ENCODE measurements around the gene AKAIN1.

The AKAIN1 gene

GRCh38 chr18:5207471-5208150 lies 10.6 kb upstream of the AKAIN1 start:
- Histone ChIP-seq H3K4me2 (no peak overlapping the region), H3K9ac (no peak overlapping the region), H3K36me3 (no peaks in the 10 kb centered on the region), H3K9me3 (replicated peaks in 1 of 11) (no peaks in the 10 kb centered on the region), H3K27me3 (no peaks in the 10 kb centered on the region), H3K4me1 (peaks cover 0 to 12% (median 0%) of the 10 kb centered on the region in 10 experiments; a peak in 5 of 20 replicates), H3K4me3 (no peak overlapping the region), H3K27ac (no peak overlapping the region), H4K20me1 (no peaks in the 10 kb centered on the region)
- TF ChIP-seq Cebpa-rat (IDR thresholded peaks at IDR 0.05): no peak

DNA sequence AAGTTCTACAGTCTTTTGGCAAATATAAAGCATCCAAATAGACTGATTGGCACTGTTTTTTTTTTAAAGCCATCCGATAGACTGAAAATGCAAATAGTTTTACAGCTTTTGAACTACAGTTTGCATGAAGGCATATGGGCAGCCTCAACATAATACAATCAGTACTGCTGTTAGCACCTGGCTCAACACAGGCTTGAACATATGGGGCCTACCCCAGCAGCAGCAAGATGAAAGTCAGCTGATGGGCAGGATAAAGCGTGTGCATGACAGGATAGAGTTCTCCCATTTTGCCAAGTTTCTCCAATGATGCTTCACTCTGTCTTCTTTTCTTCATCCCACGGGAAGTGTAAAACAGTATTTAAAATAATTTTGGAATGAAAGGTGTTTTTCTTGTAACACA lies 1.3 kb upstream of the AKAIN1 start:
- no peak overlapping the region for H3K4me2 ChIP-seq
- H4K20me1 ChIP-seq: no peaks in the 10 kb centered on the region
- H3K9me3 ChIP-seq (replicated peaks in 1 of 11): peaks cover 10 to 17% (median 14%) of the 10 kb centered on the region in 11 experiments; a peak in 19 of 22 replicates
- TF ChIP-seq Cebpa-rat (IDR thresholded peaks at IDR 0.05): no peak
- H3K36me3 ChIP-seq: no peaks in the 10 kb centered on the region
- H3K4me3 ChIP-seq: no peak overlapping the region
- H3K27ac ChIP-seq: no peak overlapping the region
- no peaks in the 10 kb centered on the region for H3K27me3 ChIP-seq
- no peak overlapping the region for H3K9ac ChIP-seq
- H3K4me1 ChIP-seq: no peaks in the 10 kb centered on the region

DNA sequence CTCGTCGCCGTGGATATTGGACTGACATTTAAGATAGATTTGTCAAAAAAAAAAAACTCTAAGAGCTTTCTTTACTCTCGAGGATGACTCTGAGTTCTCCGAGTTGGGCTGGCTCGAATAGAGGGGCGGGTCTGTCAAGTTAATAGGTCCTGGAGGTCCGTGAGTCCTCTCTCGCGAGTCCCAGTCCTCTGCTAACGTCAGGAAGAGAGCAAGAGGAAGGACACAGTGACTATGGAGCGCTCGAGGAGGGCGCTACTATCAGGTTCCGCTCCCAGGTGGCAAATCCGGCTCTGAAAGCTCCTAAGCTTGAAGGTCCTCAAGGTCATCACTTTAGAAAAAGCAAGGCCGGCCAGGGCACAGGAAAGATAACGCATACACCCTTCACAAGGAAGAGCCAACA lies 404 bp upstream of the AKAIN1 start:
- Histone ChIP-seq H3K27ac (no peak overlapping the region), H3K4me1 (no peaks in the 10 kb centered on the region), H4K20me1 (no peaks in the 10 kb centered on the region), H3K9me3 (replicated peaks in 1 of 11) (peaks cover 10 to 17% (median 14%) of the 10 kb centered on the region in 11 experiments; a peak in 19 of 22 replicates), H3K27me3 (no peaks in the 10 kb centered on the region), H3K4me2 (no peak overlapping the region), H3K36me3 (no peaks in the 10 kb centered on the region), H3K4me3 (no peak overlapping the region), H3K9ac (no peak overlapping the region)
- no peak for TF ChIP-seq Cebpa-rat (IDR thresholded peaks at IDR 0.05)

DNA sequence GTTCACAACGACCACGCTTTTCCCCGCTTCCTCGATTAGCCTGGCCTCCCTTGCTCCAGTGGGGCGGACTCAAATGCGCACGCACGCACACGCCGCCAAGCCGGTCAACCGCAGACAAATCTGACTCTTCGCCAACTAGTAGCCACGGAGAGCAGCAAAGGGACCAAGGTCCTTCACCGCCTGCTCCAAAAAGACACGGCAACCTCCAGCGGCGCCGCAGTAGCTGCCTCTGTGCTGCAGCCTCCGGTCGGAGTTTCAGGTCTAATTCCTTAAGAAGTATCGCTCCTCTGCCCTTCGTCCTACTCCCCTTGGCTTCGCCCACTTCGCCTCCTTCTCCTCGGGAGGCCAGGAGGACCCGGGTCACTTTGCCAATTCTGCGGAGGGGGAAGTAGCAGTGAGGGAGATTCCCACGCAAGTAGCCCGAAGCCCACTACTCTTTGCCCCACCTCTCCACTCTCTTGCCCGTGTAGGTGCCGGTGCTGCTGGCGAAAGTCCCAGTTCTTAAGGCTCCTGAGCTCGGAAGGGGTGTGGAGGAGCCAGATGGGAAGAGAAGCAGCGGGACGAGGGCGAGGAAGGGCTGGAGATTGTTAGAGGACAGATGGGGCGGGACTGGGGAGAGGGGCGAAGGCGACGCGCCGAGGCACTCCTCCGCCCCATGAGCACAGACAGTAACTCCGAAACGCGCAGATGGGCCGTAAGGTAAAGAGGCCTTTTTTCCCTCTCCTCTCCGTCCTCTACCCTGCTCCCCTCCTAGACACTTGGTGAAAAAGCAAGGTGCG lies 615 bp downstream of the AKAIN1 start:
- Histone ChIP-seq H3K9ac (no peak overlapping the region), H3K4me2 (no peak overlapping the region), H3K9me3 (replicated peaks in 1 of 11) (peaks cover 10 to 17% (median 14%) of the 10 kb centered on the region in 11 experiments; a peak in 19 of 22 replicates), H3K27ac (no peak overlapping the region), H3K36me3 (no peaks in the 10 kb centered on the region), H3K27me3 (no peaks in the 10 kb centered on the region), H3K4me3 (no peak overlapping the region), H3K4me1 (no peaks in the 10 kb centered on the region), H4K20me1 (no peaks in the 10 kb centered on the region)
- no peak for TF ChIP-seq Cebpa-rat (IDR thresholded peaks at IDR 0.05)

DNA sequence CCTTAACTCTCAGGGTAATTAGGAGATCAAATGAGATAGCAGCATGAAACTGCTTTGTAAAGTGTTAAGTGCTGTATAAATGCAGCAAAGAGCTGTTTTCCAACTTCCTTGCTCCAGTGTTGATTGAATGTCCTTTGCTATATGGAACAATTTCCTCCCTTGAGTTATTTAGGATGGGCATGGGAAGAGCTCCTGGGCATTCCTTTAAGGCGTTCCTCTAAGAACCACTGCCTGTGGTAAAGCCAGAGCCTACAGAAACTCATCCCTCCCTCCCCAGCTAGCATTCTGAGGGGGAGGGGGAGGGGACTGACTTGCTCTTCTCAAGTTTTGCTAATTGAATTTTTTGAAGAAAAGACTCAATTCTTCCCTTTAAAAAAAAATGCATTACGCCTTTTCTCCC lies 1.4 kb downstream of the AKAIN1 start:
- no peaks in the 10 kb centered on the region for H3K4me1 ChIP-seq
- no peaks in the 10 kb centered on the region for H4K20me1 ChIP-seq
- no peak overlapping the region for H3K27ac ChIP-seq
- TF ChIP-seq Cebpa-rat (IDR thresholded peaks at IDR 0.05): no peak
- no peaks in the 10 kb centered on the region for H3K27me3 ChIP-seq
- peaks cover 10 to 17% (median 14%) of the 10 kb centered on the region in 11 experiments; a peak in 19 of 22 replicates for H3K9me3 ChIP-seq (replicated peaks in 1 of 11)
- no peaks in the 10 kb centered on the region for H3K36me3 ChIP-seq
- H3K4me2 ChIP-seq: no peak overlapping the region
- no peak overlapping the region for H3K9ac ChIP-seq
- H3K4me3 ChIP-seq: no peak overlapping the region

DNA sequence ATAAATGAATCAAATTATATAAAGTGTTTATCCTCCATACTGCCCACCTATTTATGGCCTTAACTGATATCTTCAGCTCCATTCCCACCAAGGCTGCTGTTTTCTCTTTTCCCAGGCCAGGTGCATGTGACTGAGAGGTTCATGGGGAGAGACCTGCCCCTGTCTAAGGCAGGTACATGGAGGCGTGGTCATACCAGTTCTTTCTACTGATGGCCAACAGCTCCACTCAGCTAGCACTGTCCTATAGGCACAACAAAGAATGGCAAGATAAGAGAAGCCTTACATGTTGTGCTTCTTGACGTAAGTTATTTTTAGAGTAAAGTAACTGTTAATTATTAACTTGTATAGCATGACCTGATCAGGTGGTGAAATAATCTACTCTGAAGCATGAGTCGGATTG lies 16.8 kb downstream of the AKAIN1 start:
- Histone ChIP-seq H3K4me3 (no peak overlapping the region), H3K27me3 (no peaks in the 10 kb centered on the region), H3K27ac (no peak overlapping the region), H3K4me2 (no peak overlapping the region), H3K9me3 (replicated peaks in 1 of 11) (no peaks in the 10 kb centered on the region), H3K9ac (no peak overlapping the region), H3K36me3 (no peaks in the 10 kb centered on the region), H3K4me1 (peaks cover 0 to 9% (median 6%) of the 10 kb centered on the region in 10 experiments; a peak in 14 of 20 replicates), H4K20me1 (no peaks in the 10 kb centered on the region)
- TF ChIP-seq Cebpa-rat (IDR thresholded peaks at IDR 0.05): no peak

- Histone ChIP-seq H4K20me1 (no peaks in the 10 kb centered on the region; a peak in 1 of 22 replicates), H3K27me3 (no peaks in the 10 kb centered on the region), H3K9ac (no peak overlapping the region), H3K4me2 (no peak overlapping the region), H3K9me3 (replicated peaks in 1 of 11) (0 out of 22 replicates have a peak, but pooled peaks cover 0 to 6% (median 0%) of the 10 kb centered on the region in 11 experiments), H3K4me3 (no peak overlapping the region), H3K4me1 (peaks cover 0 to 17% (median 11%) of the 10 kb centered on the region in 10 experiments; a peak in 14 of 20 replicates), H3K27ac (no peak overlapping the region), H3K36me3 (no peaks in the 10 kb centered on the region)
- TF ChIP-seq Cebpa-rat (IDR thresholded peaks at IDR 0.05): no peak
These were observed 18.5 kb downstream of the AKAIN1 start for GRCh38 chr18:5178519-5178918.

GRCh38 chr18:5175378-5175777 lies 21.7 kb downstream of the AKAIN1 start:
- Histone ChIP-seq H3K9ac (no peak overlapping the region), H3K27me3 (no peaks in the 10 kb centered on the region), H3K4me3 (no peak overlapping the region), H3K27ac (peak overlapping the region in 6 of 11 experiments; percentile 44 to 70 (median 59); a peak in 11 of 22 replicates), H3K36me3 (no peaks in the 10 kb centered on the region), H3K4me2 (peak overlapping the region in 8 of 11 experiments; percentile 4 to 54 (median 29); a peak in 12 of 22 replicates), H3K9me3 (replicated peaks in 1 of 11) (peaks cover 0 to 15% (median 6%) of the 10 kb centered on the region in 11 experiments; a peak in 10 of 22 replicates), H4K20me1 (no peaks in the 10 kb centered on the region; a peak in 1 of 22 replicates), H3K4me1 (peaks cover 0 to 17% (median 11%) of the 10 kb centered on the region in 10 experiments; a peak in 14 of 20 replicates)
- no peak for TF ChIP-seq Cebpa-rat (IDR thresholded peaks at IDR 0.05)

DNA sequence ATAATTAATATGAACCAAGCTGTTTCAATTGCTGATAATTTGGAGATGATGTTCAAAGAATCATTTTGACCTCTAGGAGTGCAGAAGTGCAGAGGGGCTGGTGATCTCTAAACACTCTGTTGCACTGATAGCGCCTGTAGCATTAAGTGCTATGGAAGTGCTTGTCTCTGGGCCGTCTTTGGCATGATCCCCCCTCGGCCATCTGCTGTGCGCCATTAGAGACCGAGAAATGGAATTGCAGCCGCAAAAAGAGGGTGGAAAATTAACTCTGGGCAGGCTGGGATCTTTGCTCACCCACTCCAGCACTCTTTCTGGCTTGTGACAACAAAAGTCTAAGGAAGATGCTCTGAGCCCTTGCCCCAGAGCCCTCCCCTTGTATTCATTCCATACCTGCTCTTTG lies 23.4 kb downstream of the AKAIN1 start:
- no peak overlapping the region for H3K4me3 ChIP-seq
- no peak overlapping the region for H3K9ac ChIP-seq
- peaks cover 0 to 15% (median 6%) of the 10 kb centered on the region in 11 experiments; a peak in 10 of 22 replicates for H3K9me3 ChIP-seq (replicated peaks in 1 of 11)
- TF ChIP-seq Cebpa-rat (IDR thresholded peaks at IDR 0.05): no peak
- H3K4me1 ChIP-seq: peaks cover 0 to 20% (median 12%) of the 10 kb centered on the region in 10 experiments; a peak in 15 of 20 replicates
- H3K27ac ChIP-seq: no peak overlapping the region
- H3K27me3 ChIP-seq: no peaks in the 10 kb centered on the region
- no peaks in the 10 kb centered on the region; a peak in 1 of 22 replicates for H4K20me1 ChIP-seq
- H3K36me3 ChIP-seq: no peaks in the 10 kb centered on the region
- no peak overlapping the region for H3K4me2 ChIP-seq
